HG03378 (cell line): ENCODE data around the gene TCEAL9.
"Not testable (repeated sequence)": the region's sequence is repeated elsewhere in the genome, so short reads cannot be mapped to it uniquely, and the experiment has no call there.

ENCODE experiments used
- ATAC-seq: cut with Tn5 transposase; IDR thresholded peaks from one replicate; pipeline ENCODE4 v1.9.1; 2021; ENCODE audit warnings: mild to moderate bottlenecking, moderate library complexity; ENCODE audit not compliant: unreplicated experiment

TCEAL9 gene

GRCh38 chrX:103356130-103356798 is at the start of gene TCEAL9:
Gene TCEAL9 (plus strand): TSS chrX:103356506. CDS start chrX:103357685, 1,179 bp downstream.
- no peak for ATAC-seq

GRCh38 chrX:103309860-103310554 is 46.3 kb upstream of the TCEAL9 start:
- ATAC-seq, result no peak

- peak; percentile 84 for ATAC-seq
Observed at GRCh38 chrX:103310555-103311398, 45.5 kb upstream of the TCEAL9 start, which contains the start of gene BEX2. Gene BEX2 (minus strand): TSS chrX:103310990. CDS start chrX:103309976, 1,014 bp downstream.

- ATAC-seq, result no peak
Observed at GRCh38 chrX:103311399-103311780, 44.9 kb upstream of the TCEAL9 start.

GRCh38 chrX:103329991-103330390 is 26.3 kb upstream of the TCEAL9 start, which contains the start of gene TCEAL7:
Gene TCEAL7 (plus strand): TSS chrX:103330239. CDS start chrX:103331404, 1,165 bp downstream.
- ATAC-seq, result no peak

- no peak for ATAC-seq
Observed at GRCh38 chrX:103330681-103331288, 25.5 kb upstream of the TCEAL9 start.

GRCh38 chrX:103338663-103339062 is 17.6 kb upstream of the TCEAL9 start:
- no peak for ATAC-seq

GRCh38 chrX:103343105-103343504 is 13.2 kb upstream of the TCEAL9 start:
- ATAC-seq, result peak; percentile 75

GRCh38 chrX:103344606-103345005 is 11.7 kb upstream of the TCEAL9 start:
- ATAC-seq, result no peak

- ATAC-seq, result no peak
Observed at GRCh38 chrX:103347682-103348397, 8.5 kb upstream of the TCEAL9 start.

GRCh38 chrX:103356858-103357257 is 552 bp downstream of the TCEAL9 start:
- no peak for ATAC-seq

- no peak for ATAC-seq
Observed at GRCh38 chrX:103357871-103358270, 1.6 kb downstream of the TCEAL9 start.

- not testable (repeated sequence) for ATAC-seq
Observed at GRCh38 chrX:103359605-103360004, 3.3 kb downstream of the TCEAL9 start.

GRCh38 chrX:103360092-103360491 is 3.8 kb downstream of the TCEAL9 start:
- no peak for ATAC-seq

GRCh38 chrX:103360916-103361315 is 4.6 kb downstream of the TCEAL9 start:
- no peak for ATAC-seq

- ATAC-seq, result no peak
Observed at GRCh38 chrX:103361798-103362197, 5.5 kb downstream of the TCEAL9 start.

- no peak for ATAC-seq
Observed at GRCh38 chrX:103362474-103362873, 6.2 kb downstream of the TCEAL9 start.

- ATAC-seq, result no peak
Observed at GRCh38 chrX:103363046-103363445, 6.7 kb downstream of the TCEAL9 start.

GRCh38 chrX:103367502-103367901 is 11.2 kb downstream of the TCEAL9 start:
- ATAC-seq, result no peak

GRCh38 chrX:103369479-103369878 is 13.2 kb downstream of the TCEAL9 start:
- no peak for ATAC-seq
